ENCODE results near the gene MPP3.

The MPP3 gene

DNA sequence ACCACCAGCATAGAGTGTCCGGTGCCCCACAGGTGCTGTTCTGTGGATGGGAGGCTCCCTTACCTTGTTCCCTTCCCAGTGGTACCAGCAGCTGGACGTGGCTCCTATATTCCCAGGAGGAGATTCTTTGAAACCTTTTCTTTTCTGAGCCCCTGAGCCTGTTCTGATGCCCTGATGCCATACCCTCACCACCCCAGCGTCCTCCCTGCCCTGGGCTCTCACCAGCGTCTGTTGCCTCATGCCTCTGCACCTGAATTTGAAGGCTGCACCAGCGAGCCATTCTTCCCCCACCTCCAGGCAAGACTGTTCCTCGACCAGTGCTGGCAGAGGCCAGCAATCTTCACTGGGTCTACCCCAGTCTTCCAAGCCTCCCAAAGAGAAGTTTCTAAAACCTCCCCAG is 74.9 kb downstream of the MPP3 start:
- CTCF ChIA-PET, result interaction anchor here (0.8 to 6.9 kb wide), 10 partner anchors 7 to 181 kb away, joined by 3 to 132 read pairs (median 16); partner anchors contain the start of gene CFAP97D1
- no peaks in the 10 kb centered on the region for H3K9me3 ChIP-seq (ENCODE audit: control insufficient read depth, insufficient read depth, low read depth, low read length)
- no peaks in the 10 kb centered on the region for H3K36me3 ChIP-seq (ENCODE audit: control insufficient read depth in 2 of 2, insufficient read depth in 1 of 2, low read length in 2 of 2)
- peaks cover 5% of the 10 kb centered on the region; the same call in 1 of the 2 replicates for H3K4me1 ChIP-seq (ENCODE audit: control insufficient read depth, insufficient read depth, low read length)
- no peak for TF ChIP-seq ZNF366 (tag by site-specific recombination; conservative IDR thresholded peaks at IDR 0.05)
- H3K4me3 ChIP-seq (ENCODE audit: low read depth, low read length), result no peak overlapping the region
- H3K27ac ChIP-seq (ENCODE audit: extremely low read depth, low read depth, low read length), result no peak overlapping the region
- POLR2A ChIA-PET, result interaction anchor here (2.1 kb wide), 1 partner anchor 61 kb away, joined by 5 read pairs; no protein-coding TSS in a partner anchor

DNA sequence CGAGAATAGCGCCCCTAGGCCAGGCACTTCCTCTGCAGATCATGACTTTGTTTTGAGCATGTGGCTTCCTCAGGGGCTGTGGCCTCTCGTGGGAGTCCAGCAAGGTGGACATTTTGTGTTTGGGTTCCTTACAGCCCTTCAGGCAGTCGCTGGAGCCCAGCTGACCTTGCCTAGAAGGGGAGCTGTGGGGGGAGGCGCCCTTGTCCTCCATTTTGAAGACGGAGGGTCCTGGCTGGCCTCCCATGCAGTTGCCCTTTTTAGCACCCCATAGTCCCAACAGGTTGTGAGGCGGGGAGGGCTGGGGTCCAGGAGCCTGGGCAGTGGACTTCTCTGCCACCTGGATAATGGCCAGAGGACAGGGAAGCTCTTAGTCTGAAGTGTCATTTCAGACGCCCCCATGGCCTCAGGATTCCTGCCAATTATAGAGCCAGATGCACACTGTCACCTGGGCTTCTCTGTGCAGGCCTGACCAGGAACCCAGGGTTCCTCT is 75.7 kb downstream of the MPP3 start:
- ChIA-PET POLR2A (interaction anchor here (2.1 kb wide), 1 partner anchor 60 kb away, joined by 5 read pairs; no protein-coding TSS in a partner anchor), CTCF (interaction anchor here (0.6 to 6.9 kb wide), 5 partner anchors 10 to 181 kb away, joined by 3 to 132 read pairs (median 3); no protein-coding TSS in a partner anchor)
- Histone ChIP-seq H3K27ac (ENCODE audit: extremely low read depth, low read depth, low read length) (no peak overlapping the region), H3K36me3 (ENCODE audit: control insufficient read depth in 2 of 2, insufficient read depth in 1 of 2, low read length in 2 of 2) (no peaks in the 10 kb centered on the region), H3K9me3 (ENCODE audit: control insufficient read depth, insufficient read depth, low read depth, low read length) (no peaks in the 10 kb centered on the region), H3K4me3 (ENCODE audit: low read depth, low read length) (no peak overlapping the region), H3K4me1 (ENCODE audit: control insufficient read depth, insufficient read depth, low read length) (peaks cover 5% of the 10 kb centered on the region; the same call in 1 of the 2 replicates)
- TF ChIP-seq ZNF223 (tag by site-specific recombination; IDR thresholded peaks at IDR 0.05) (no peak), ZNF677 (tag by site-specific recombination; IDR thresholded peaks at IDR 0.05) (no peak), ZNF830 (tag by site-specific recombination; IDR thresholded peaks at IDR 0.05; ENCODE audit: low read depth) (no peak), ZNF561 (tag by site-specific recombination; IDR thresholded peaks at IDR 0.05; ENCODE audit: borderline replicate concordance) (no peak), ZNF2 (tag by site-specific recombination; IDR thresholded peaks at IDR 0.05) (no peak), KLF9 (tag by site-specific recombination; IDR thresholded peaks at IDR 0.05; ENCODE audit: low read depth) (no peak), ZNF426 (tag by site-specific recombination; IDR thresholded peaks at IDR 0.05) (no peak), ZNF510 (tag by site-specific recombination; IDR thresholded peaks at IDR 0.05; ENCODE audit: insufficient replicate concordance) (no peak), ZNF157 (tag by site-specific recombination; IDR thresholded peaks at IDR 0.05) (no peak), ZNF600 (tag by site-specific recombination; IDR thresholded peaks at IDR 0.05) (no peak), ZNF670 (tag by site-specific recombination; IDR thresholded peaks at IDR 0.05; ENCODE audit: low read depth) (no peak), GLI4 (tag by site-specific recombination; IDR thresholded peaks at IDR 0.05) (no peak), SP3 (tag by site-specific recombination; IDR thresholded peaks at IDR 0.05) (no peak), ZNF596 (tag by site-specific recombination; IDR thresholded peaks at IDR 0.05) (no peak), PRDM1 (tag by site-specific recombination; IDR thresholded peaks at IDR 0.05) (no peak), ZNF239 (tag by site-specific recombination; IDR thresholded peaks at IDR 0.05) (no peak), ZNF544 (tag by site-specific recombination; IDR thresholded peaks at IDR 0.05) (no peak), ZNF843 (tag by site-specific recombination; IDR thresholded peaks at IDR 0.05) (no peak), ZNF621 (tag by site-specific recombination; IDR thresholded peaks at IDR 0.05) (no peak), ZNF48 (tag by site-specific recombination; IDR thresholded peaks at IDR 0.05) (no peak)

- CTCF ChIA-PET, result interaction anchor here (0.6 to 6.9 kb wide), 3 partner anchors 11 to 201 kb away, joined by 3 to 132 read pairs (median 30); no protein-coding TSS in a partner anchor
- H3K27ac ChIP-seq (ENCODE audit: extremely low read depth, low read depth, low read length), result no peak overlapping the region
- POLR2A ChIA-PET, result no interaction called here
- no peaks in the 10 kb centered on the region for H3K36me3 ChIP-seq (ENCODE audit: control insufficient read depth in 2 of 2, insufficient read depth in 1 of 2, low read length in 2 of 2)
- TF ChIP-seq ZBTB7A (tag by site-specific recombination; IDR thresholded peaks at IDR 0.05; ENCODE audit: low read depth) (no peak), ZNF341 (tag by site-specific recombination; IDR thresholded peaks at IDR 0.05; ENCODE audit: low read depth) (no peak), ZFP69B (tag by site-specific recombination; IDR thresholded peaks at IDR 0.05) (no peak), ZNF433 (tag by site-specific recombination; IDR thresholded peaks at IDR 0.05; ENCODE audit: low read depth) (no peak), ZSCAN30 (tag by site-specific recombination; IDR thresholded peaks at IDR 0.05) (no peak), ZNF302 (tag by site-specific recombination; IDR thresholded peaks at IDR 0.05; ENCODE audit: low read depth) (no peak), ZNF488 (tag by site-specific recombination; IDR thresholded peaks at IDR 0.05) (no peak)
- no peak overlapping the region for H3K4me3 ChIP-seq (ENCODE audit: low read depth, low read length)
- peaks cover 5% of the 10 kb centered on the region; the same call in 1 of the 2 replicates for H3K4me1 ChIP-seq (ENCODE audit: control insufficient read depth, insufficient read depth, low read length)
- H3K9me3 ChIP-seq (ENCODE audit: control insufficient read depth, insufficient read depth, low read depth, low read length), result no peaks in the 10 kb centered on the region
Observed at GRCh38 chr17:43756201-43756600, 76.7 kb downstream of the MPP3 start.
